Activated CD4-positive, CD25-positive, alpha-beta regulatory T cell treated with anti-CD3 and anti-CD28 coated beads, Interleukin-2, amount 50 U/mL, for 72 hours (primary cell): ENCODE results near the gene VWA7.
A peak's percentile ranks its signal among the peaks of the same experiment; 100 is the strongest.

Experiments
- DNase-seq: peaks from one replicate; pipeline ENCODE4 v3.0.0; 2021

VWA7 gene

DNA sequence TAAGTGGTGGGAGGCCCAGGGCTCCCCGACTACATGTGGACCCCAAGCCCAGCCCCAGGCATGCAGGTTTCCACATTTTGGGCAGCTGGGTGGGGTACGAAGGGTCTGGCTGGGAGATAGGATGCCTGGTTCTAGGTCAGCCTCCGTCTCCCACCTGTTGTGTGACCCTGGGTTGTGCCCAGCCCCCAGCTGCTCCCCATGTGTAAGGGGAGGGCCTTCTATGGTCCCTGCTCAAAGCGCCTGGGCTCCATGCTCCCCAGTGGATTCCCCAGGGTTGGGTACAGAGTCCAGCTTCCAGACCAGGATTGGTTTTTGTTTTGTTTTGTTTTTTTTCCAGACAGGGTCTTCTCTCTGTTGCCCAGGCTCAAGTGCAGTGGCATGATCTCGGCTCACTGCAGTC is 1.1 kb upstream of the VWA7 start:
- DNase-seq: no peak

DNA sequence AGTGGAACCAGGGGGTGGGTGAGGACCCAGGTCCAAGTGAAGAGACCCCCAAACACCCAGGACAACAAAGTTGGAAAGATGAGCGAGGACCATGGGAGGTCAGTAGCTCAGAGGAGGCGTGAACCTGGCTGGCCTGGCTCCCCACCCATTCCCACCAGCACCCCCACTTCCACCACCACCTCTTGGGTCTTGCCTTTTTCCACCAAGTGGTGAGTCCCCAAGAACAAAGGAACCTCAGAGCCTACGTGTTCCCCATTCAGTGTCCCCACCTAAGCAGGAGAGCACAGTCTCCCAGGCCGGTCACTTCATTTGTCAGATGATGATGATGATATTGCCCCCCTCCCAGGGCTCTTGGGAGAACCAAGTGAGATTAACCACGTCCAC is 531 bp upstream of the VWA7 start:
- DNase-seq: no peak

DNA sequence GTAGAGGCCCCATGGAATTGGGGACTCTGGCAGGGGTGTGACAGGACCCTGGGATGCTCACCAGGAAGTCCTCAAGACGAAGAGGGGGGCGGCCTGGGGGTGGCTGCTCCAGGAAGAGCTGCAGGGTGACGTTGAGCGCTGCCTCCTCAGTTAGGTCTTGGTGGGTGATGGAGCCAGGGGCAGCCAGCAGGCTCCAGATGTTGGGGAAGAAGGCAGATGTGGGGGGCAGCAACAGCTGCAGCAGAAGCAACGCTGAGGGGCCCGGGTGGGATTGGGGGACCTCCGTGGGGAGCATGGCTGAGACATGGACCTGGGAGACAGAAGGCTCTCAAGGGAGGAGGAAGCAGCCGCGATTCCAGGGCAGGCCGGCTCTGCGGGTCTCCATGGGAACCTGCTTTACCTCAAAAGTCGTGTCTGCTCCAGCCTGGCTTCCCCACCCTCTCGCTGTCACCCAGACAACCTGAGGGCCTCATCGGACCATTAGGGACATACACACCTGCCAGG is 591 bp downstream of the VWA7 start:
- no peak for DNase-seq

DNA sequence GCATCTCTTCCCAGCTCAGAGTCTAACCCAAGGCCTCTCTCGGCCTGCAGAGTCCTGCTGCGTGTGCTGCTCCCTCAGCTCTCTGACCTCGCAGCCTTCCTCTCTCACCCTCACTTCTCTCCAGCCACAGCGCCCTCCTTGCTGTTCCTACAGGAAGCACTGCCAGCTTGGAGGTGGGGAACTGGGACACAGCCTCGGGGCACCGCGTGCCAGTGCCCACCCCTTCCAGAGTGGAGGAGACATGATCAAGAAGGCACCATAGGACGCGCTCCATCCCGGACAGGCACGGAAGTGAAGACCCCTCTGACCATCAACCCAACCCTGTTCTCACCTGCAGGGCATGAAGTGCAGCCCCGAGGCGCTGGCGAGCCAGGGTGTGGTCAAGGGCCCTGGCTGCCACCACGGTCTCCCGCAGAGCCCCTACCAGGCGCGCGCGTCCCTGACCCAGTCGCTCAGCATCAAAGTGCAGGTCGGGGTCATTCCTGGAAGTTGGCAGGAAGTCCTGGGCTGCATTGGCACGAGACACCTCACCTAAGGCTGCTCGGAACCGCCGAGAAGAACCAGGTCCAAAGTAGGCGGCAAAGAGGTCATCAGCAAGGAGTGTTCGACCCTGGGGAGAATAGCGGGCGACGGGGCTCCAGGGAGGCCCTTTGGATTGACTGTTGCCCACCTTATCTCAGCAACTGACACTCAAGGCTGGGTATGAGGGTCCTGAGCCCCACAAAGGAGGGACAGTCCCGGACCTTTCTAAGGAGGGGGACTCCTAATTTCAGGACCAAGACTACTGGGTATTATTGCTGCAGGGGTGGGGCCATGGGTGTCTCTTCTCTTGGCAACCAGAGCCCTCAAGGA is 1.3 kb downstream of the VWA7 start:
- DNase-seq: no peak

DNA sequence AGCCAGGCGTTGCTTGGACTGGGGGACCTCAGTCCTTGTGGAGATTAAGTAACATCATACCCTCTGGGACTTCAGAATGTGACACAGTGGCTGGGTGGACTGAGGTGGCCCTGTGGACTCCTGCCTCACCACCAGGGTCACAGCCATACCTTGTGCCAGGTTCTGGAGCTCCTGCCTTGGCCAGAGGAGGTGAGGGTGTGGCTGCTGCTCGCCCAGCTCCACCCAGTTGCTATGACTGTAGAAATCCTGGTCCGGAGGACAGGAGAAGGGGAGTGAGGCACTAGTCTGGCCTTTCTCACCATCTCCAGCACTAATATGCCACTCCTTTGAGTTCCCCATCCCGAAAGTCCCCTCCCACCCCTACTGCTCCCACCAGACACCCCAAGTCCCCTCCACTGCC is 1.9 kb downstream of the VWA7 start:
- DNase-seq: no peak

DNA sequence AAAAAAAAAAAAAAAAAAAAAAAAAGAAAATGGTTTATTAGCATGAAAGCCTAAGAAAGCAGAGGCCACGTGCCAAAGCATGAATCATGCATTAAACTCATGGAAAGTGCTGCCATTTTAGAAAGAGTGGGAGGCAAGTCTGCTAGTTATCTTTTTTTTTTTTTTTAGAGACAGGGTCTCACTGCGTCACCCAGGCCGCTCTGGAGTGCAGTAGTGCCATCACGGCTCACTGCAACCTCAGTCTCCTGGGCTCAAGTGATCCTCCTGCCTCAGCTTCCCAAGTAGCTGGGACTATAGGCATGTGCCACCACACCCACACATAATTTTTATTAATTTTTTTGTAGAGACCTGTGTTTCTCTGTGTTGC is 5.2 kb downstream of the VWA7 start:
- no peak for DNase-seq

DNA sequence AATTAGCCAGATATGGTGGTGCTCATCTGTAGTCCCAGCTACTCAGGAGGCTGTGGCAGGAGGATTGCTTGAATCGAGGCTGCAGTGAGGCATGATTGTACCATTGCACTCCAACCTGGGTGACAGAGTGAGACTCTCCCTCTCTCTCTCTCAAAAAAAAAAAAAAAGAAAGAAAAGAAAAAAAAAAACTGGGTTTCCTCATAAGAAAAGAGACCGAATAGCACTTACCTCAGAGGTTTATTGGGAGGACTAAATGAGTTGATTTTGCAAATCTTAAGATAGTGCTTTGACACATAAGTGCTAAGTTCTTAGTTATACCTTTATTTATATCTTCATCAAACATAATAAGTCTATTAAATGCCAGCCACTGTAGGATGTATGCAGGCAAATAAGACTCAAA is 6.3 kb downstream of the VWA7 start:
- no peak for DNase-seq

DNA sequence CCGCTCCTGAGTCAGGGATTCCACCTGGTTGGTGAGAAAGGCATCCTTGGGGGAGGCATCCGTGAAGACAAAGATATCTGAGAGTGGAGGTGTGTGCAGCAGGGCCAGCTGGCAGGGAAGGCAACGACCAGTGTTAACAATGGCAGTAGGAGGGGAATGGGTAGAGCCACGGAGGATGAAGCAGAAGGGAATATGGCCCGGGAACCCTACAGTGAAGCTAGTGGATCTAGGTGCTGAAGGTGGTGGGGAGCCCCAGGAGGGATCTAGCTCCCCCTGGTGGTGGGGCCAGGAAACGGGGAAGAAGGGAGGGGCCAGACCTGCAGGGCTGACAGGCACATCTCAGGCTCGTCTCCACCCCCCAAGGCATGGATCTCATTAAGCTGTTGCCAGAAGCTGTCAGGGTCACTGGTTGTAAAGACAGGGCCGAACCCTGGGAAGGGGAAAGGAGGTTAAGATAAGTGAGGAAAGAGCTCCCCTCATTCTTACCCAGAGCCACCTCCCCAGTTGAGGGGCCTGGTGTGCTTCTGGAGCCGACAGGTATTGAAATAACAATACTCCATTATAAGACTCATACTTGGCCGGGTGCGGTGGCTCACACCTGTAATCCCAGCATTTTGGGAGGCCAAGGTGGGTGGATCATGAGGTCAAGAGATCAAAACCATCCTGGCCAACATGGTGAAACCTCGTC is 7.3 kb downstream of the VWA7 start:
- peak; percentile 78 for DNase-seq

DNA sequence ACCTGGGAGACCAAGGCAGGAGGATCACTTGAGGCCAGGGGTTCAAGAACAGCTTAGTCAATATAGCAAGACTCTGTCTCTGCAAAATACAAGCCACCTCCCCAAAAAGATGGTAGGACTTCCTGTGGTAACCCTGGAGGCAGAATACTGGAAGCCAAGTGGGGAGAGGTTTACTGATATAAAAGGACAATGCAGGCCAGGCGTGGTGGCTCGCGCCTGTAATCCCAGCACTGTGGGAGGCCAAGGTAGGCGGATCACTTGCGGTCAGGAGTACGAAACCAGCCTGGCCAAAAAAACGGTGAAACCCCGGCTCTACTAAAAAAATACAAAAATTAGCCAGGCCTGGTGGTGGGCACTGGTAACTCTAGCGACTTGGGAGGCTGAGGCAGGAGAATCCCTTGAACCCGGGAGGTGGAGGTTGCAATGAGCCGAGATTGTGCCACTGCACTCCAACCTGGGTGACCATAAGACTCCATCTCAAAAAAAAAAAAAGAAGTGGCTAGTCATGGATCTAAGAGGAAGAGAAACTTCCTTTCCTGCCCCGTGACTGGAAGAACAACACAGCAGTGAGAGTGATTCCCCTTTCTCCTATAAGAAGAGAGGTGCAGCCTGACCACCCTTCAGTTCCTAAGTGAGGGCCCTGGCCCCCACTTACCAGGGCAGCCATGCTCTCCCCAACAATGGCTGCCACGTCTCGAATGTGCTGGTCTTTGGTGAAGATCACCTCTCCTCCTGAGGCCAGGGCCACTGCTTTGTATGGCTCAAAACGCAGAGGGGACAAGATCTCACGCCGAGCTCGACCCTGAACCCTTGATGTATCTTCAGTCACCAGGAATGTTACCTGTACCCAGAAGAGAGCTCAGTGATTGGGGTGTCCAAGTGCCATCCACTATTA is 8.5 kb downstream of the VWA7 start:
- no peak for DNase-seq

DNA sequence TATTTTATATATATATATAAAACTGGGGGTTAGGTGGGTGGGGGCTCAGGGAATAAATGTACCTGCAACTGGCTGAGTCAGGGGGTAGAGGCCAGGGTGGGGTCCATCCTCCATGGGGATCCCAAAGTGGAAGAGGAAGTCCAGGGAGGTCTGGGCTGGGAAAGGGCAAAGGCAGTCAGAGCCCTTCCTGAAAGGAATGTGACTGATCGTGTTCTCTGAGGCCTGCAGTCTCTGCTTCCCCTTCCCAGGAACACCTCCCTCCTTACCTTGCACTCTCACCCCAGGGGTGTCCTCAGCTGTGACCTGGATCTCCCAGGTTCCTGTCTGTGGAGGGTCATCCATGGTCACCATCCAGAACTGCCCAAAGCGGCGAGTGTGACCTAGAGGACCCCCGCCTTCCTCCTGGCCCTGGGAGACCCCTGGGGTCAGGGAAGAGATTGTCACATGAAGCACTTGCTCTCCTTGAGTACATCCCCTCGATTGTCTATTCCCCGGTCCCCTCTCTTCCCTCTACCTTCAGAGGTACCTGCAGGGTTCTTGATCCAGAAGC is 10.0 kb downstream of the VWA7 start:
- no peak for DNase-seq

DNA sequence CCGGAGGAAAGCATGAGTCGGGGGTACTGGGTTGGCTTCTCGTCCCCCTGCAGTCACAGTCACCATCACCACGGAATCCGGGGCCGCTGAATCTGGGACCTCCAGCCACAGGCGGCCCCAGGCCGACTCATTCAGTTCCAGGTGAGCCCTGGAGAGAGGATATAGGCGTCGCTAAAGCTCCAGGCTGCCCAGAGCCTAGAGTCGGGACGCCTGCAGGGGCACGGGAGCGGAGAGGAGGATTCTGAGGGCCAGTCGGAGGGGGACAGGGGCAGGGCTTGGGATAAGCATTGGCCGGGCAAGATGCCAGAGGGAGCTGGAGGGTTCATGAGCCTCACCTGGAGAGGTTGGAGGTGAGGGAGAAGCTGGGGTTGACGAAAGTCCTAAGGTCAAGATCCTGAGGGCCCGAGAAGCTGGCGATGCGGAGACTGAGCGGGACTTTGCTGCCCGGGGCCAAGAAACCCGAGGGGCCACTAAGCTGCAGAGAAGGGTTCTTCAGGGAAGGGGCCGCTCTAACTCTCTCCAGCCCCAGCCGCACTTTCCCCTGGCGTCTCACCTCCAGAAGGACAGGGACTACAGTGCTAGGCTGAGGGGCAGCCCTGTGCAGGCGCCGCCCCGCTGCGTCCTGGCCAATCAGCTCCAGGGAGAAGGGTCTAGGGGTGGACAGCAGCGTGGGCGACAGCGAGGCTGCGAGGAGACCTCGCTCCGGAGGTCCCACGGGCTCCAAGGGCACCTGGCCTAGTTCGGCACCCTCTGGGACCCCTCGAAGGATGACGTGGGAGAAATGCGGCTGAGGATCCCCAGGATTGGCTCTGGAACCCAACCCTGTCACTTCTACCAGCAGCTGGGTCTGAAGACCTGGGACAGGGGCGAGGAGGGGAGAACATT is 11.0 kb downstream of the VWA7 start:
- no peak for DNase-seq

DNA sequence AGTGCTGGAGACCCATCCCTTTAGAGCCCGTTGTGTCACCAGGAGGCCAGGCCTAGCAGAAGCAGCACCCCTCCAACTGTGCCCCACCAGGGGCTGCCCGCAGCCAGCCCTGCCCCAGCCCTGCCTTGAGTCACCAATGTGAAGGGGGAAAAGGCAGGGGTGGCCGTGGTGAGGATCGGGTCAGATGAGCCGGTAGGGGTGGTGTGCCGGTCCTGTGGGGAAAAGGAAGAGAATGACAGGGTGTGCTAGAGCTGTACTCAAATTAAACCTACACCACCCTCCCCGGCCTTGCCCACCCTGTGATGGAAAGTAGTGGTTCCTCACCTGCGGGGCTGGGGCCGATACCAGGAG is 11.6 kb downstream of the VWA7 start:
- DNase-seq: no peak

DNA sequence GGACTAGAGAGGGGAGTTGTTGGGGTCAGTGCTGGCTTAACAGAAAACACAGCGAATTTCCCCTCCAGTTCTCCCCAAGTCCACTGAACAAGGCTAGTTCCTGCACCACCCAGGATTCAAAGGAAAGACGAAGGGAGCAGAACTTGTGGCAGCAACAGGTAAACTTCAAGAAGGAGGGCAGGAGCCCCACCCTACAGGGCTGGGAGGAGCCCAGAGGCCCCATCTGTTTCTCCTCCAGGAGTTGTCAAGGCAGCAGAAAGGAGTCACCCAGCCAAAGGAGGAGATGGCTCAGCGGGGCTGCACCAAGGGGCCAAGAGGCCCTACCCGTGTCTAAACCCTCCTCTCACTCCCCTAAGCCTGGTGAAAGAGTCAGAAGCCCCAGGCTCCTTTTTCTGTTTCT is 12.9 kb downstream of the VWA7 start:
- DNase-seq: no peak

DNA sequence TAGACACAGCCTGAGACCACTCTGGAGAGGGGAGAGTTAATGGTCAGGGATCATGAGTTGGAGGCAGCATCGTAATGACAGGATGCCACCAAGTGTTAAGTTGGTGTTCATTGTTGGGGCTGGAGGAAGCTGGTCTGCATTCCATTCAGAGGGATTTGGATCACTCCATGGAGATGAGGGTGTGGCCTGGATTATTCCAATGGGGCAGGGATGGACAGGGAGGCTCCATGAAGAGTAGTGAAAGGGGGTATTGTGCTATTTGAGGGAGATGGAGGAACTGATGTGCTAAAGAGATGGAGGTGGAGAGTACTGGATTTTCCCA is 13.5 kb downstream of the VWA7 start:
- DNase-seq: no peak

DNA sequence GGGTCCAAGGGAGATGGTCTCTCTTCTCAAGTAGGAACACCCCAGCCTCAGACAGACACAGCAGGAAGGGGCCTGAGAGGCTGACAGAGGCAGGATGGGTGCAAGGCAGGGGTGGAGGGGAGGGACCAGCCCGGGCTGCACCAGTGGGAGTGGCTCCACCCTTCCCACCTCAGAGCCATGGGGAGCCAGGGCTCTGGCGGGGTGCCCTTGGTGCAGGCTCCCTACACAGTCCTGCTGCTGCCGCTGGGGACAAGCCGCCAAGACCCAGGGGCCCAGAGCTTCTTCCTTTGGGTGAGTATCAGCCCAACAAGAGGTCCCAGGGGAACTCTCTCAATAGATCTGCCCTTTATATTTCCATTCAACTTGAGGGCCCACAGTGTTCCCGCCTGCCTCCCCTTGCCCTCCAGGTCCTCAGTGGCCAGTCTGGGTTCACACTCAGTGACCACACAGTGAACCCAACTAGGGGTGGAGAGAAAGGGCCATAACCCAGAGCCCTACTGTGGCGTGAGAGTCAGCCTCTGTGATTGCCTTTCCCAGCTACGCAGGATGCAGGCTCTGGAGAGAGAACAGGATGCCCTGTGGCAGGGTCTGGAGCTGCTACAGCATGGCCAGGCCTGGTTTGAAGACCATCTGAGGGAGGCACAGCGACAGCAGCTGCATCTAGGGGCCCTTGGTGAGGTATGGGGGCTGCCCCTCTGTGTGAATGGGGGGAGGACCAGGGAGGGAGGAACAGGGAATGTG is 14.1 kb downstream of the VWA7 start:
- no peak for DNase-seq

DNA sequence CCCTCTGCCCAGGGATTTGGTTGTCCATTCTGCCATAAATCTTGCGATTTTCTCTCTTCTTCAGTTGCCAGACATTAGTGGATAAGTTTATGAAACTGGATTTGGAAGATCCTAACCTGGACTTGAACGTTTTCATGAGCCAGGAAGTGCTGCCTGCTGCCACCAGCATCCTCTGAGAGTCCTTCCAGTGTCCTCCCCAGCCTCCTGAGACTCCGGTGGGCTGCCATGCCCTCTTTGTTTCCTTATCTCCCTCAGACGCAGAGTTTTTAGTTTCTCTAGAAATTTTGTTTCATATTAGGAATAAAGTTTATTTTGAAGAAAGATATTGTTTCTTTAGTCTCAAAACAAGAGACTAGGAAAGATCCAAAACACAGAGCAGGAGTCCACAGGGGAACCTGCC is 14.8 kb downstream of the VWA7 start, which contains the start of gene SAPCD1:
SAPCD1 (plus strand) TSS at position 301 of the 400 bp plus-strand sequence. CDS start 399 bp downstream, outside the sequence.
- DNase-seq: no peak

DNA sequence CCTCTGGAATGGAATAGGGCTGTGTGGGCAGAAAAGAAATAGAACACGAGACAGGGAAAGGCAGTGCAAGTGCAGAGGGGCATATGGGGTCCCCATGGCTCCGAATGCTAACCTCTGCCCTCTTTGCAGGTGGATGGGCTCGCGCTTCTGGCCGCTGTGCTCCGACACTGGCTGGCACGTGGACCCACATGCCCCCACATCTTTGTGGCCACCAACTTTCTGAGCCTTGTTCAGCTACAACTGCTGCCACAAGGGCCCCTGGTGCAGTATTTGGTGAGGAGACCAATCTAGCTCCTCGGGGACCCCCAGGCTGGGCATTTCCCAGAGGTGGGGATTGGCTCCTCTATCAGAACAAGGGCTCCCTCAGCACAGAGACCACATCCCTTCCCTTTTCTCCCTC is 15.8 kb downstream of the VWA7 start:
- DNase-seq: no peak

DNA sequence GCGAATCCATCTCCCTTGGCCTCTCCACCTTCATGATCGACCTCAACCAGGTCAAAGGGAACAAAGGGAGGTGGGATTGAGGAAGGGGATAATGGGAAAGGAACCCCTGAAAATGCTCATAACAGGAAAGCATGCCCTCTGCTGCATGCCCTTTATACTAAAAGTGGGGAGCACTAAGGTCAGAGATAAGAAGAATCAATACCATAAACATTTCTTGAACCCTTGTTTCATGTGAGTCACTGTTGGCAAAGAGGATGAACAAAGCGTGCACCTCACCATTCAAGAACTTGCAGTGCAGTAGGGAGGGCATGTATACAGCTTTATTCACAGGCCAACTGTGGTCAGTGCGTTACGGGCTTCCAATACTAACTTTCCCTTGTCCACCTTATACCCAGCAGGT is 16.3 kb downstream of the VWA7 start:
- DNase-seq: no peak

DNA sequence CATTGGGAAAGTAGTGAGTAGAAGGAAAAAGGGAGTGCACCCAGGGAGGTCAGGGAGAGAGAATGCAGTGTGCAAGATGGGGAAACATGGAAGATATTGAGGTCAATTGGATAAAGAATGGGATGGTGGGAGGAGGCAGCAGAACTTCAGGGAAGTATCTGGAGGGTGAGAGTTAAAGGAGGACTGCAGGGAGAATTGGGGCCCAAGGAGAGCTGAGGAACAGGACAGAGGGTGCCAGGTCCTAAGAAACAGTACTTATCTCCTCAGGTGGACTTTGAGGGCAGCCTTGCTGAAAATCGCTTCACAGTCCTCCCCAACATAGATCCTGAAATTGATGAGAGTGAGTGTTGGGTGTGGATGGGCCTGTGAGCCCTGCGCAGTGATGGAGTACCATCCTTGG is 18.8 kb downstream of the VWA7 start:
- DNase-seq: no peak

DNA sequence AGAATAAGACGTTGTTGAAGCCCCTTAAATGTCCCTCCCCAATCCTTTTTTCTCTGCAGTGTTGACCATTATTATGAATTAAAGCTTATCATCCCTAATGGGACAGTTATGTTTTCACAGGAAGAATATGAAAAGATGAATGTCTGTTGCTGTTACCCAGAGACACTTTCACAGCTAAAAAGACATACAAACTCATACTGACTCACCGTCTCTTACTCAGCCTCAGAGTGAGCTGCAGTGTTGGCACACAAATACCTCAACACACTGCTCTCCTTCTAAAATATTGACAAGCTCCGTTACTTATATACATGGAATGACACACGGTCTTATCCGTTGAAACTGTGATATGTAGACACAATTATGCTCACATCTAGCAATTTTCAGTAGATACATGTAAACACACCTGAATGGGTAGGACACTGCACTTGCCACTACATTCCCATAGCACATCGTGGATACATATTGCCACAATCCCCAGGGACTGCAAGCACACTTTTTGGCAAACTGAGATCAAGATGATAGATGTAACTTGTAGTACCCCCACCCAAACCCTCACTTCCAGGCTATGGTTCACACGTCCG is 24.3 kb downstream of the VWA7 start:
- no peak for DNase-seq

DNA sequence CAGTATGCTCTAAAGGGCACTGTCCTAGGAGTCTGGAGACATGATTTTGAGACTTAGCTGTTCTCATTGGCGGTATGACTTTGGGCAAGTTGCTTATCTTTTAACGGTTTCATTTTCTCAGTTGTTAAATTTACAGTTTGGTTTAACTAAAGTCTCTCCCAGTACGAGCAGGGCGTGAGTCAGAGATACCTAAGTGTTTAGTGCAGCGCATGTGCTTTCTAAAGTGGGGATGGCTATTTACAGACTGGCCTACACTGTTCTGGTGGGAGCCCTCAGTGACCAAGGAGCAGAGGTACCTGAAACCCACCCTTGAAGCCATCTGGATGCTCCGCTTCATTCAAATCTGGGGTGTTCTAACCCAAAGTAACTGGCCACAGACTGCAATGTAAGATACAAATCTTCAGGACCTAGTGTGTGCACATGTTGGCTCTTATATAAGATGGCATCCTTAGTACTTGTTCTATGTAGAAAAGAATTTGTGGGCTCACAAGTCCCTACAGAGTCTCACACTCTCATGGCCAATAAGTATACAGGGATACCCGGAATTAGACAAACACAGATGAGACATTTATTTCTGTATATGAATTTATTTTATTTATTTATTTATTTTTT is 26.6 kb downstream of the VWA7 start:
- no peak for DNase-seq
